Measurements from ENCODE around the gene CHKA.

DNA sequence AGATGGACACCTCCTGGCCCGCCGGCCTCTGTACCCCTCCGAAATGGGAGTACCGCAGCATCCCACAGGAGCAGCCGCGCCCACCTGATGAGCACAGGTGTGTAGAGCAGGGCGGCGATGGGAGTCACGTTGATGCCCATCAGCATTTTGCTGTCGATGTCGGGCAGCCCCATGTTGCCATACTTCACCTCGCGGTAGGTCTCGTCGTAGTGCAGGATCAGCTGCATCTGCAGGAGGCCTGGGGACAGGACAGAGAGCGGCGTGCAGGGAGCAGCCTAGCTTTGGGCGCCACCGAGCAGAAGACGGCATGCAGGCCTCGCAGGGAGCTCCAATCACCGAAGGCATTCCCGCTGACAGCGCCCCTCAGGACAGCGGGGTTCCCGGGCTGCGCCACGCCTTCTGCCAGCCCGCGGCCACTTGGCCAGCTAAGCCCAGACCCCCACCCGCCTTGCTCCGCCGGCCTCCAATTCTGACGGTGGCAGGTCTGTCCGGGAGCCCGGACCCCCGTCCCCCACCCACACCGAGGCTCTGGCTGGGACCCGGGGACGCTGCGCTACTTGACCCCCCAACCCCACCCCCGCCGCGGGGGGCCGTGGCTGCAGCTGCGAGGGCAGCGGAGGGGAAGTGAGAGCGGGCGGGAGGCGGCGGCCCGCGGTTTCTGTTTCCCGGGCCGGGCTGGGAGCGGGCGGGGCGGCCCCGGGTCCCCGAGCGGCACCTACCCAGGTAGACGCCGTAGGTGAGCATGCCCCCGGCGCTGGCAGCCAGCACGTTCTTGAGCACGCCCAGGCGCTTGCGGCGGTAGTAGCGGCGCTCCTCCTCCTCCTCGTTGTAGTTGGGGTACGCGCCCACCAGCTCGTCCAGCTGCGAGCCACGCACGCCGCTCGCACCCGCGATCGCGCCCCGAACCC lies 118.0 kb downstream of the CHKA start:
- TF ChIP-seq EZH2 (IDR thresholded peaks at IDR 0.05; ENCODE audit: insufficient read depth, poor library complexity, severe bottlenecking): no peak
- no peak for TF ChIP-seq EZH2phosphoT487 (IDR thresholded peaks at IDR 0.05; ENCODE audit: insufficient read depth, low read depth)
